Suprapubic skin (tissue), 4 donors: Measurements from ENCODE around the gene MAB21L4. TPM values are rescaled to one million over a fixed set of nuclear protein-coding genes. Genes with fewer than 3 reads are reported as not detected.

Experiments used
- DNase-seq, 2 donors: peaks; one replicate each; pipeline ENCODE4 v3.0.0-alpha.2; 2019; ENCODE audit warnings: low spot score in 2 of 2
- H3K27ac ChIP-seq: fragments of 200-600 bp; sonication (generic); one replicate; pipeline ENCODE4 v1.5.1; 2019
- H3K27me3 ChIP-seq: fragments of 200-600 bp; sonication (generic); one replicate; pipeline ENCODE4 v1.5.1; 2019
- H3K36me3 ChIP-seq: fragments of 200-600 bp; sonication (generic); one replicate; pipeline ENCODE4 v1.5.1; 2019
- H3K4me1 ChIP-seq: fragments of 200-600 bp; sonication (generic); one replicate; pipeline ENCODE4 v1.5.1; 2019
- H3K4me3 ChIP-seq: fragments of 200-600 bp; sonication (generic); one replicate; pipeline ENCODE4 v1.5.1; 2019; ENCODE audit warnings: mild to moderate bottlenecking
- H3K9me3 ChIP-seq: fragments of 200-600 bp; sonication (generic); one replicate; pipeline ENCODE4 v1.5.1; 2019
- CTCF ChIP-seq, 2 donors: fragments of 200-600 bp in 1 of 2; fragments of 450-650 bp in 1 of 2; sonication (generic) in 1 of 2; IDR thresholded peaks; one replicate each; pipeline ENCODE4 v1.5.1; 2016 to 2019; ENCODE audit warnings: antibody characterized with exemption in 2 of 2, mild to moderate bottlenecking in 1 of 2, moderate library complexity in 1 of 2
- EP300 ChIP-seq: sonication (generic); formaldehyde crosslinking; IDR thresholded peaks from one replicate; pipeline ENCODE4 v1.6.1; 2017; ENCODE audit warnings: antibody characterized with exemption
- POLR2A ChIP-seq, 2 donors: fragments of 450-650 bp; IDR thresholded peaks; one replicate each; pipeline ENCODE4 v1.6.1; 2017; ENCODE audit warnings: antibody characterized with exemption in 2 of 2, mild to moderate bottlenecking in 2 of 2, moderate library complexity in 2 of 2
- POLR2AphosphoS5 ChIP-seq, 3 donors: sonication (generic); formaldehyde crosslinking; IDR thresholded peaks; one replicate each; pipeline ENCODE4 v1.6.1; 2017; ENCODE audit warnings: antibody characterized with exemption in 3 of 3
- WGBS: methylation state at CpG from one replicate; pipeline ENCODE4 v1.1.5; 2018; 5-methylcytosine and 5-hydroxymethylcytosine counted together
- total RNA-seq, 4 donors: library from RNA; depleted of rRNA; stranded (reverse); fragments of >200 nt; gene quantifications; one replicate each; pipeline ENCODE4 v1.1.0, GENCODE V29; 2016

The MAB21L4 gene
- total RNA-seq, 4 donors from 2014 or later = 28.7 to 97.5 (median 69.2) TPM

- peak overlapping the region; percentile 21 for H3K4me3 ChIP-seq
- peak overlapping the region; percentile 34 for H3K27ac ChIP-seq
- peaks cover 57% of the 10 kb centered on the region for H3K4me1 ChIP-seq
- 86% methylated on average over 1 of the region's 12 CpGs for WGBS
- no peaks in the 10 kb centered on the region for H3K27me3 ChIP-seq
- DNase-seq = no peak
- TF ChIP-seq POLR2AphosphoS5 (IDR thresholded peaks at IDR 0.05) = no peak
- no peak for TF ChIP-seq CTCF (IDR thresholded peaks at IDR 0.05)
- TF ChIP-seq EP300 = no peak
- no peak for TF ChIP-seq POLR2A (IDR thresholded peaks at IDR 0.05)
- no peaks in the 10 kb centered on the region for H3K36me3 ChIP-seq
- H3K9me3 ChIP-seq = no peaks in the 10 kb centered on the region
Observed at GRCh38 chr2:240892925-240893324, 3.0 kb downstream of the MAB21L4 start.

DNA sequence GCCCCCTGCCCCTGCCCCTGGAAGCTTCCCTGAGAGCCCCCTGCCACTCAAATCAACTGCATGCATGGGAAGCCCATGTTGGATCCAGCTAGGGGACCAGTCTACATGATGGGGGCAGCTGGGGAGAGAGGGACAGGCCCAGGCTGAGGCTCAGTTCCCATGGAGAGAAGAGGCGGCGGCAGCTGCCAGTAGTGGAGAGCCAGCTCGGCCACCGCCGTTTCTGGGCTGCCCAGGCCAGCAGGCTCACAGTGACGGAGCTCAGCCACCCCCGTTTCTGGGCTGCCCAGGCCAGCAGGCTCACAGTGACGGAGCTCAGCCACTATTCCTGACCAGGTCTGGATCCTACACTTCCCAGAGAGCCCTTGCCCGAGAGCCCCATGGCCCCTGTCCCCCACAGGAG lies 3.6 kb downstream of the MAB21L4 start:
- TF ChIP-seq POLR2A (IDR thresholded peaks at IDR 0.05) (no peak), CTCF (IDR thresholded peaks at IDR 0.05) (no peak), POLR2AphosphoS5 (IDR thresholded peaks at IDR 0.05) (no peak), EP300 (no peak)
- Histone ChIP-seq H3K27me3 (no peaks in the 10 kb centered on the region), H3K4me3 (peak overlapping the region; percentile 21), H3K4me1 (peaks cover 51% of the 10 kb centered on the region), H3K9me3 (no peaks in the 10 kb centered on the region), H3K36me3 (no peaks in the 10 kb centered on the region), H3K27ac (peak overlapping the region; percentile 34)
- 64% methylated on average over 7 of the region's 9 CpGs for WGBS
- DNase-seq = no peak

DNA sequence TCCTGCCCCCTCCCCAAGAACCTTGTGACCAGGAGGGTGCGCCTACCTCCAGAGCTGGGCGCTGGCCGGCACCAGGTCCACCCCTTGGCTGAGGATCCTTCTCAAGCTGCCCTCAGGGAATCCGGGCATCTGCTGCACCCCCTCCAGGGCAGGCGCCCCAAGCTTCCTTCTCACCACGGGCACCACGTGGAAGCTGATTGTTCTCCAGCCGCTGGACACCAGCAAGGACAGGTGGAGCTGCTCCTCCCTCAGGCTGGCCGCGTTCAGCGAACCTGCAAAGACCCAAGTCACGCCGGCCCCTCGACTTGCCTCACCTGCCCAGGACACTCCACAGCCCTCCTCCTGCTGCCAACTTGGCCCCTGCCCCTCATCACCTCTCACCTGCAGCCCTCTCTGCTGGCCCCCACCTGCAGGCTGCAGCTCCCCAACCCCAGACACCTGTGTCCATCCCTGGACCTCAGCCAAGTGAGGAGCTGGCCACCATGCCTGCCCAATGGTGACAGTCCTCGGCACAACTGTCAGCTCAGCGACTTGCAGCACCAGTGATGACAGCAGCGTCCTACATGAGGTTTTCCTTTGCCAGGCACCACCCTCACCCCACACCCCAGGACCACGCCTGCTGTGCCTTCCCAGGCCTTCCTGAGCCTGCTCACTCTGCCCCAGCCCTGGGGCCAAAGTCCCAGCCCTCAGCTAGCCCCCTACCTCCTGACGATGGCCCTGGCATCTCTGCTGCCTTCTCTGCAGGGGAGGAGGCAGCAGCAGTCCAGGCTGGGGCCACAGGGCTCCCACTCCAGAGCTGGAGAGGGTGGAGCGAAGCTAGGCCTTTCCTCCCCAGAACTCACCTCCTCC lies 4.2 kb downstream of the MAB21L4 start:
- Histone ChIP-seq H3K4me3 (no peak overlapping the region), H3K27ac (no peak overlapping the region), H3K9me3 (no peaks in the 10 kb centered on the region), H3K36me3 (no peaks in the 10 kb centered on the region), H3K4me1 (peaks cover 45% of the 10 kb centered on the region), H3K27me3 (no peaks in the 10 kb centered on the region)
- TF ChIP-seq EP300 (no peak), POLR2A (IDR thresholded peaks at IDR 0.05) (no peak)
- WGBS = 78% methylated on average over 16 of the region's 20 CpGs
- no peak for DNase-seq

DNA sequence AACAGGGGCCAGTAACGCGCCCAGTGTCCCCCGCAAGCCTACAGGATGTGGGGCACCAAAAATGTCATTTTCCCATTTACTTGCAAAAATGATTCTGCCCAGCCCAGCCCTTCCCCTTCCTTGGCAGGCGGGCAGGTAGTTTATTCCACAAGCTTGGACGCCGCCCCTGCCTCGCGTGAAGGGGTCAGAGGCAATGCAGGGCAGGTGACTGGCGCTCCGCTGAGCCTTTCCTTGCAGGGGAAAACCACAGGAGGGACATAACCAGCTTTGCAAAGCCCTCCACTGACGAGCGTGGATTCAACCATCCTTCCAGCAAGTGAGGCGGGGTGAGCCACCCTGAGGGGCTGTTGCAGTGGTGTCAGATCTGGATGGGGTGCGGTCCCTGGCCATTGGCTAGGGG lies 5.3 kb downstream of the MAB21L4 start:
- Histone ChIP-seq H3K36me3 (no peaks in the 10 kb centered on the region), H3K9me3 (no peaks in the 10 kb centered on the region), H3K27ac (no peak overlapping the region), H3K4me1 (peaks cover 36% of the 10 kb centered on the region), H3K27me3 (no peaks in the 10 kb centered on the region), H3K4me3 (no peak overlapping the region)
- WGBS = 84% methylated on average over 9 of the region's 14 CpGs
- DNase-seq = no peak
- no peak for TF ChIP-seq EP300
- no peak for TF ChIP-seq CTCF (IDR thresholded peaks at IDR 0.05)
- TF ChIP-seq POLR2A (IDR thresholded peaks at IDR 0.05) = no peak
- TF ChIP-seq POLR2AphosphoS5 (IDR thresholded peaks at IDR 0.05) = no peak

- Histone ChIP-seq H3K9me3 (no peaks in the 10 kb centered on the region), H3K4me3 (no peak overlapping the region), H3K4me1 (peaks cover 29% of the 10 kb centered on the region), H3K36me3 (no peaks in the 10 kb centered on the region), H3K27me3 (no peaks in the 10 kb centered on the region), H3K27ac (no peak overlapping the region)
- no peak for TF ChIP-seq EP300
- no peak for TF ChIP-seq CTCF (IDR thresholded peaks at IDR 0.05)
- TF ChIP-seq POLR2AphosphoS5 (IDR thresholded peaks at IDR 0.05) = no peak
- TF ChIP-seq POLR2A (IDR thresholded peaks at IDR 0.05) = no peak
- no CpG with 5 or more reads among the region's 38 CpGs for WGBS
- no peak for DNase-seq
Observed at GRCh38 chr2:240889601-240890560, 6.1 kb downstream of the MAB21L4 start.
